Uterus (tissue), 4 donors: ENCODE data around the gene ATP1A1. TPM values are rescaled to one million over a fixed set of nuclear protein-coding genes. Genes with fewer than 3 reads are reported as not detected.

Experiments used
- DNase-seq, 2 donors: peaks; one replicate each; pipeline ENCODE4 v3.0.0-alpha.2; 2019 to 2020
- H3K27ac ChIP-seq, 2 donors: fragments of 200-600 bp; sonication (generic); 1 replicate in 1 of 2; 2 replicates in 1 of 2; pipeline ENCODE4 v1.5.1; 2016 to 2018
- H3K27me3 ChIP-seq, 2 donors: fragments of 200-600 bp; sonication (generic); one replicate each; pipeline ENCODE4 v1.5.1; 2018 to 2019; ENCODE audit warnings: control low read depth in 1 of 2
- H3K36me3 ChIP-seq, 2 donors: fragments of 200-600 bp; sonication (generic); one replicate each; pipeline ENCODE4 v1.5.1; 2019; ENCODE audit warnings: control low read depth in 1 of 2
- H3K4me1 ChIP-seq, 2 donors: fragments of 200-600 bp; sonication (generic); one replicate each; pipeline ENCODE4 v1.5.1; 2018 to 2019; ENCODE audit warnings: control low read depth in 1 of 2
- H3K4me3 ChIP-seq, 2 donors: fragments of 200-600 bp; sonication (generic); 1 replicate in 1 of 2; 2 replicates in 1 of 2; pipeline ENCODE4 v1.5.1; 2018 to 2019; ENCODE audit warnings: mild to moderate bottlenecking in 1 of 2
- H3K9me3 ChIP-seq, 2 donors: fragments of 200-600 bp; sonication (generic); one replicate each; pipeline ENCODE4 v1.5.1; 2019; ENCODE audit warnings: control low read depth in 1 of 2
- POLR2A ChIP-seq, 2 donors: fragments of 450-650 bp; IDR thresholded peaks; one replicate each; pipeline ENCODE4 v1.6.1; 2016; ENCODE audit warnings: antibody characterized with exemption in 2 of 2, mild to moderate bottlenecking in 1 of 2, moderate library complexity in 1 of 2
- intact Hi-C: fragments of 100-400 bp; cut with DNase I; formaldehyde crosslinking; loops from one replicate; pipeline ENCODE4 v1.15.1; 2023; ENCODE audit warnings: low total_unique reads
- total RNA-seq, 4 donors: library from RNA; depleted of rRNA in 3 of 4; stranded (reverse); fragments of >200 nt in 3 of 4; gene quantifications; one replicate each; pipeline versions ENCODE4 v1.1.0 to v1.2.4, GENCODE V29; 2014 to 2023
- TF ChIP-seq, protein P1 (sequence below), 4 experiments: fragments of 200-600 bp in 2 of 4; fragments of 450-650 bp in 2 of 4; sonication (generic) in 2 of 4; IDR thresholded peaks; one replicate each; pipeline ENCODE4 v1.5.1; 2016 to 2019; ENCODE audit warnings: antibody characterized with exemption in 4 of 4, mild to moderate bottlenecking in 2 of 4, moderate library complexity in 1 of 4
- donor health status: DM: yes; HTN: yes; CAD: no.

ATP1A1 gene
- total RNA-seq, 4 donors from 2014 or later = 135 to 202 (median 149) TPM

DNA sequence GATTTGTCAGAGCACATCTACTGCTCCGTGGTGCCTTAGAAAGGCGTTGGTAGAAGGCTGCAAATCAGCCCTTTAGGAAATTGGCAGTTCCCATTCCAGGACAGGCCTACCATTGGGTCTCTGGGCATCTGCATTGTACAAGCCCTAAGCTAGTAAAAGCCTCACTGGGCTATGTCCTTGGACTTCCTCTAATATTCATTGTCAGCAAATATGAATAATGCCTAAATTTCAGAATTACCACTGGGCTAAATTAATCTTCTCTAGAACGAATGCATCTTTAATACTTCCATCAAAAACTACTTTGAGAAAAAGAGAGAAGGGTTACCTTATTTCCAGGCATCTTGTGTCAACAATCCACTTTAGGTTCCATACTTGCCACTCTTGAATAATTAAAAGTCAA is 41.5 kb upstream of the ATP1A1 start:
- Histone ChIP-seq H3K4me1 (no peaks in the 10 kb centered on the region), H3K27ac (no peak overlapping the region), H3K9me3 (no peaks in the 10 kb centered on the region), H3K36me3 (no peaks in the 10 kb centered on the region), H3K27me3 (no peaks in the 10 kb centered on the region), H3K4me3 (no peak overlapping the region)
- TF ChIP-seq POLR2A (IDR thresholded peaks at IDR 0.05) = no peak
- TF ChIP-seq, protein P1, sequence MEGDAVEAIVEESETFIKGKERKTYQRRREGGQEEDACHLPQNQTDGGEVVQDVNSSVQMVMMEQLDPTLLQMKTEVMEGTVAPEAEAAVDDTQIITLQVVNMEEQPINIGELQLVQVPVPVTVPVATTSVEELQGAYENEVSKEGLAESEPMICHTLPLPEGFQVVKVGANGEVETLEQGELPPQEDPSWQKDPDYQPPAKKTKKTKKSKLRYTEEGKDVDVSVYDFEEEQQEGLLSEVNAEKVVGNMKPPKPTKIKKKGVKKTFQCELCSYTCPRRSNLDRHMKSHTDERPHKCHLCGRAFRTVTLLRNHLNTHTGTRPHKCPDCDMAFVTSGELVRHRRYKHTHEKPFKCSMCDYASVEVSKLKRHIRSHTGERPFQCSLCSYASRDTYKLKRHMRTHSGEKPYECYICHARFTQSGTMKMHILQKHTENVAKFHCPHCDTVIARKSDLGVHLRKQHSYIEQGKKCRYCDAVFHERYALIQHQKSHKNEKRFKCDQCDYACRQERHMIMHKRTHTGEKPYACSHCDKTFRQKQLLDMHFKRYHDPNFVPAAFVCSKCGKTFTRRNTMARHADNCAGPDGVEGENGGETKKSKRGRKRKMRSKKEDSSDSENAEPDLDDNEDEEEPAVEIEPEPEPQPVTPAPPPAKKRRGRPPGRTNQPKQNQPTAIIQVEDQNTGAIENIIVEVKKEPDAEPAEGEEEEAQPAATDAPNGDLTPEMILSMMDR (IDR thresholded peaks at IDR 0.05) = no peak
- no peak for DNase-seq
- intact Hi-C loops = no loop called here

DNA sequence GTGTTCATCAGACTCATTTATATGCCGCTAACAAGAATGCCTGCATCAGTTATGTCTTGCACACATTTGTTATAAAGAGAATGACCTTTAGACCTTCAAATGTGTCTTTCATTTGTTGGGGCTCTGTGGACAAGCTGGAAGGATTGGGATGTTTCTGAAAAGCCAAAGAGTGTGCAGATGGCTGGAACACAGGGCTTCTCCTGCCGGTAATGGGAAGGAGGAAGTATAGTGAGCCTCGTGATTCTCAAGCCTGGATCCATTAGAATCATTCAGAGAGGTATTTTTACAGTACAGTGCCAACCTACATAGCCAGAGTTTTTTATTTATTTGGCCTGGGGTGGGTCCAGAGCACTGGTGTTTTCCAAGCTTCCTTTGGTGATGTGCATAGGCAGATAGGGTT is 40.6 kb upstream of the ATP1A1 start:
- Histone ChIP-seq H3K27ac (no peak overlapping the region), H3K9me3 (no peaks in the 10 kb centered on the region), H3K36me3 (no peaks in the 10 kb centered on the region), H3K4me3 (no peak overlapping the region), H3K27me3 (no peaks in the 10 kb centered on the region), H3K4me1 (no peaks in the 10 kb centered on the region)
- TF ChIP-seq, protein P1 (IDR thresholded peaks at IDR 0.05) = no peak
- TF ChIP-seq POLR2A (IDR thresholded peaks at IDR 0.05) = no peak
- DNase-seq = no peak
- intact Hi-C loops = no loop called here

DNA sequence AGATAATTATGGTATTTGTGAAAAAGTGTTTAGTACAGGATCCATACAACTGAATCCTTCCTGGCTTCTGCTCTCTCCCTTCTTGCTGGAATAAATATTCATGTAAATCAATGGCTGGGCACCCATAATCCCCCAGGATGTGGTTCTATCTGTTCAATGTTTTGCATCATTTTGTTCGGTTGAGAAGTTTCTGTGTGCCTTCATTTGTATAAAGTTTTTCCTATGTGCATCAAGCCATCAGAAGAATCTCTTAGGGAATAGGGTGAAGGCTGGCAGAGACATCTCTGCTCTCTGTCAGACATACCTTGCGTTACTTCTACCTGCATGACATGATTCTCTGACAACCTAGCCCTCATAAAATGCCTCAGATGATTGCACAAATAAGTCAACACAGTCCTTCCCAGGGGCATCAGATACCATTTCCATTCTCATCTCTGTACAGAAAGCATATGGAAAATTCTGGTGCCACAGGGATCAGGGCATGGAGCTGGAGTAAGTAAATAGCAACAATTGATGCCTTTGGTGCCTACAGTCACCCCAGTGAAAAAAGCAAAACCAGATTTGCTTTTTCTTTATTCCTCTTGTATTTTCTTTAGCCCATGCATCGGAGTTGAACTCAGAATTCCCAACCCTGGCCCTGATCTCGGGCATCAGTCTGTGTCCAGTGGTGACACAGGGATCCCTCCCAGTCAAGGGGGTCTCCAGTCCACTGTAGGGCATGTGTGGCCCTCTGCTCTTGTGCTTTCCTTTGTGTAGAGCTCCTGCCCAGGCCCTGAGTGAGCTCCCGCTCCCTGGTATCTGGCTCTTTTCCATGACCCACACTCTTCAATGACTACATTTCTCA is 39.7 kb upstream of the ATP1A1 start:
- Histone ChIP-seq H3K9me3 (no peaks in the 10 kb centered on the region), H3K27ac (no peak overlapping the region), H3K36me3 (no peaks in the 10 kb centered on the region), H3K27me3 (no peaks in the 10 kb centered on the region), H3K4me3 (no peak overlapping the region), H3K4me1 (no peaks in the 10 kb centered on the region)
- DNase-seq = no peak
- TF ChIP-seq, protein P1 (IDR thresholded peaks at IDR 0.05) = no peak
- TF ChIP-seq POLR2A (IDR thresholded peaks at IDR 0.05) = no peak
- intact Hi-C loops = no loop called here

DNA sequence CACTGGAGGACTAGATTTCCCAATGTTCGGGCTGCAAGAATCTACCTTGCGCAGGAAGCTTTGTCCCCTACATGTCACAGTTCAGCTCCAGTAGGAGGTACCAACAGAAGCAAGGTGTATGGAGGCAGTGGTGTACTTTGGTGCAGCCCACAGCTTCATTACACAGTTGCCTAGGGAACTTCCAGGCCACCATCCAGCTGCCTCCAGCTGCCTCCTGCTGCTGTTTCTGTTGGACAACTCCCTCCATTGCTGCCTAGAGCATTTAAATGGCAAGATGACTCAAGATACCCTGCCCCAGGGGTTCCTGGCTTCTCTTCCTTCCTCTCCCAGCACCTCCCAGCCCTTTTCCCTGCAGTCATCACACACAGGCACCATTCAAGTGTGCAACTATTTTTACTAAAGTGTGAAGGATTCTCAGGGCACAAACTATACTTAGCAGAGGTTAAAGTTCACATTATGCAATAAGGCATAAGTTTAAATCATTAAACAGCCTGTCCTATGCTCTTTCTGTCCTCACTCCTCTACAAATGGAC is 39.0 kb upstream of the ATP1A1 start:
- Histone ChIP-seq H3K4me1 (no peaks in the 10 kb centered on the region), H3K27ac (no peak overlapping the region)
- no peak for DNase-seq

More for the DNA sequence above, 39.0 kb upstream of the ATP1A1 start:
- no peaks in the 10 kb centered on the region for H3K9me3 ChIP-seq
- intact Hi-C loops = no loop called here
- no peaks in the 10 kb centered on the region for H3K27me3 ChIP-seq
- no peak overlapping the region for H3K4me3 ChIP-seq
- no peak for TF ChIP-seq POLR2A (IDR thresholded peaks at IDR 0.05)
- TF ChIP-seq, protein P1 (IDR thresholded peaks at IDR 0.05) = no peak
- H3K36me3 ChIP-seq = no peaks in the 10 kb centered on the region
